GM23338 (cell line): Measurements from ENCODE around the gene RASSF10. TPM values are rescaled to one million over a fixed set of nuclear protein-coding genes. Genes with fewer than 3 reads are reported as not detected.

Experiments used
- ATAC-seq: fragments of 200-7000 bp; cut with Tn5 transposase; 3 replicates; pipeline ENCODE4 v1.9.1; 2020
- DNase-seq: peaks from one replicate; pipeline ENCODE4 v3.0.0-alpha.2; 2015; ENCODE audit warnings: low spot score
- H2AFZ ChIP-seq: fragments of 200-600 bp; sonication (generic); 2 replicates; pipeline ENCODE4 v1.8.0; 2016; ENCODE audit warnings: antibody characterized with exemption, mild to moderate bottlenecking, moderate library complexity
- H3F3A ChIP-seq: fragments of 200-600 bp; sonication (generic); replicated peaks from 2 replicates; pipeline ENCODE4 v1.8.0; 2017; ENCODE audit warnings: antibody characterized with exemption, mixed run types, low read depth
- H3K27ac ChIP-seq: fragments of 200-600 bp; sonication (generic); 2 replicates; pipeline ENCODE4 v1.6.1; 2016; ENCODE audit warnings: low read depth
- H3K27me3 ChIP-seq: fragments of 200-600 bp; sonication (generic); 2 replicates; pipeline ENCODE4 v1.8.0; 2016; ENCODE audit warnings: mild to moderate bottlenecking, mixed run types, moderate library complexity; ENCODE audit not compliant: insufficient read depth
- H3K36me3 ChIP-seq: fragments of 200-600 bp; sonication (generic); 2 replicates; pipeline ENCODE4 v1.8.0; 2016; ENCODE audit warnings: mild to moderate bottlenecking; ENCODE audit not compliant: insufficient read depth
- H3K4me1 ChIP-seq: fragments of 200-600 bp; sonication (generic); 2 replicates; pipeline ENCODE4 v1.8.0; 2016; ENCODE audit warnings: mild to moderate bottlenecking, moderate library complexity; ENCODE audit not compliant: insufficient read depth
- H3K4me2 ChIP-seq: fragments of 200-600 bp; sonication (generic); 2 replicates; pipeline ENCODE4 v1.7.1; 2017; ENCODE audit warnings: mixed run types
- H3K4me3 ChIP-seq: fragments of 200-600 bp; sonication (generic); 2 replicates; pipeline ENCODE4 v1.6.1; 2016; ENCODE audit warnings: mixed run types
- H3K79me2 ChIP-seq: fragments of 200-600 bp; sonication (generic); replicated peaks from 2 replicates; pipeline ENCODE4 v1.8.0; 2017; ENCODE audit warnings: mild to moderate bottlenecking; ENCODE audit not compliant: insufficient read depth
- H3K9me2 ChIP-seq: fragments of 200-600 bp; sonication (generic); 2 replicates; pipeline ENCODE4 v1.8.0; 2017; ENCODE audit not compliant: insufficient read depth
- H4K20me1 ChIP-seq: fragments of 200-600 bp; sonication (generic); replicated peaks from 2 replicates; pipeline ENCODE4 v1.8.0; 2017; ENCODE audit warnings: mild to moderate bottlenecking; ENCODE audit not compliant: insufficient read depth
- H3K27ac Mint-ChIP-seq: 2 replicates; pipeline ENCODE4 v1.8.0; 2020; ENCODE audit warnings: inconsistent platforms, mild to moderate bottlenecking, moderate library complexity, mixed read lengths
- H3K27me3 Mint-ChIP-seq: 3 replicates; pipeline ENCODE4 v1.8.0; 2022; ENCODE audit warnings: low read depth, mild to moderate bottlenecking, moderate library complexity, mixed read lengths, inconsistent platforms; ENCODE audit not compliant: insufficient read depth, poor library complexity
- H3K36me3 Mint-ChIP-seq: 3 replicates; pipeline ENCODE4 v1.8.0; 2021; ENCODE audit warnings: low read depth, mild to moderate bottlenecking, inconsistent platforms, moderate library complexity, mixed read lengths
- H3K4me1 Mint-ChIP-seq: 3 replicates; pipeline ENCODE4 v1.8.0; 2020; ENCODE audit warnings: mild to moderate bottlenecking, inconsistent platforms, mixed read lengths
- H3K4me3 Mint-ChIP-seq: 3 replicates; pipeline ENCODE4 v1.8.0; 2021; ENCODE audit warnings: moderate library complexity, mild to moderate bottlenecking, inconsistent platforms, mixed read lengths
- H3K9me3 Mint-ChIP-seq: 3 replicates; pipeline ENCODE4 v1.8.0; 2020; ENCODE audit warnings: moderate library complexity, mild to moderate bottlenecking, inconsistent platforms, mixed read lengths
- CREB1 ChIP-seq: fragments of 250-450 bp; sonication (Bioruptor Pico); IDR thresholded peaks from 2 replicates; pipeline ENCODE4 v1.5.0; 2020; ENCODE audit warnings: low read depth, mild to moderate bottlenecking, moderate library complexity
- ETS1 ChIP-seq: IDR thresholded peaks from 2 replicates; pipeline ENCODE4 v1.6.1; 2016; ENCODE audit warnings: antibody characterized with exemption
- EZH2 ChIP-seq: fragments of 200-600 bp; sonication (generic); IDR thresholded peaks from one replicate; pipeline ENCODE4 v1.8.0; 2017; ENCODE audit warnings: antibody characterized with exemption, mild to moderate bottlenecking, low read depth; ENCODE audit not compliant: unreplicated experiment
- EZH2phosphoT487 ChIP-seq: fragments of 200-600 bp; sonication (generic); IDR thresholded peaks from one replicate; pipeline ENCODE4 v1.8.1; 2018; ENCODE audit warnings: antibody characterized with exemption; ENCODE audit not compliant: unreplicated experiment
- POLR2AphosphoS5 ChIP-seq: IDR thresholded peaks from 2 replicates; pipeline ENCODE4 v1.6.1; 2016; ENCODE audit warnings: antibody characterized with exemption, low read depth
- REST ChIP-seq: IDR thresholded peaks from one replicate; pipeline ENCODE4 v1.6.1; 2018; ENCODE audit warnings: antibody characterized with exemption; ENCODE audit not compliant: unreplicated experiment
- ZNF114 ChIP-seq: fragments of 250-450 bp; sonication (Bioruptor Pico); IDR thresholded peaks from 2 replicates; pipeline ENCODE4 v1.5.0; 2020; ENCODE audit warnings: mild to moderate bottlenecking, moderate library complexity
- ZNF331 ChIP-seq: fragments of 250-450 bp; sonication (Bioruptor Pico); IDR thresholded peaks from 2 replicates; pipeline ENCODE4 v1.5.0; 2020; ENCODE audit warnings: low read depth, mild to moderate bottlenecking, moderate library complexity
- ZNF462 ChIP-seq: fragments of 250-450 bp; sonication (Bioruptor Pico); IDR thresholded peaks from 2 replicates; pipeline ENCODE4 v1.5.0; 2020; ENCODE audit warnings: mild to moderate bottlenecking, moderate library complexity
- polyA plus RNA-seq: library from polyadenylated mRNA; unstranded; fragments of >200 nt; fragmentation: Nextera tagmentation; extraction: Ambion mirVana; gene quantifications from 2 replicates; pipeline ENCODE4 v1.2.1, GENCODE V29; 2016
- total RNA-seq: library from RNA; depleted of rRNA; stranded (reverse); fragments of >200 nt; shearing (Covaris generic); gene quantifications from 2 replicates; pipeline ENCODE4 v1.2.3, GENCODE V29; 2014

The RASSF10 gene
- total and polyA plus RNA-seq, 2 experiments from 2014 or later = 0.13 to 1.8 TPM

- no peaks in the 10 kb centered on the region for H3K27me3 ChIP-seq
- H3K4me3 Mint-ChIP-seq = no peak overlapping the region
- peaks cover 15% of the 10 kb centered on the region for H3K4me1 Mint-ChIP-seq
- no peak overlapping the region for H2AFZ ChIP-seq
- peaks cover 12% of the 10 kb centered on the region; the same call in 2 of the 3 replicates for H3K36me3 Mint-ChIP-seq
- H3K9me3 Mint-ChIP-seq = peaks cover 20% of the 10 kb centered on the region
- peaks cover 3% of the 10 kb centered on the region for H3K27me3 Mint-ChIP-seq
- no peak overlapping the region for H3K4me3 ChIP-seq
- no peak overlapping the region for H3K27ac ChIP-seq
- no peak for TF ChIP-seq EZH2
- TF ChIP-seq ZNF462 (CRISPR knock-in tag) = no peak
- TF ChIP-seq REST = no peak
- no peak for TF ChIP-seq POLR2AphosphoS5
- TF ChIP-seq ZNF331 (CRISPR knock-in tag) = no peak
- TF ChIP-seq EZH2phosphoT487 = no peak
- no peak for TF ChIP-seq ZNF114 (CRISPR knock-in tag)
- TF ChIP-seq CREB1 (CRISPR knock-in tag) = no peak
- no peak for TF ChIP-seq ETS1
- ATAC-seq (no peak), DNase-seq (no peak)
- no peaks in the 10 kb centered on the region for H3K36me3 ChIP-seq
- H4K20me1 ChIP-seq = no peaks in the 10 kb centered on the region
- no peak overlapping the region for H3K27ac Mint-ChIP-seq
- no peaks in the 10 kb centered on the region for H3F3A ChIP-seq
- no peaks in the 10 kb centered on the region for H3K79me2 ChIP-seq
- no peak overlapping the region for H3K4me2 ChIP-seq
- peaks cover 10% of the 10 kb centered on the region; the same call in 1 of the 2 replicates for H3K4me1 ChIP-seq
- H3K9me2 ChIP-seq = 0 out of 2 replicates have a peak, but pooled peaks cover 10% of the 10 kb centered on the region
Measured at GRCh38 chr11:13000721-13001120, 8.4 kb upstream of the RASSF10 start.
